ENCODE measurements around the gene PCDHGB6. TPM values are rescaled to one million over a fixed set of nuclear protein-coding genes. Genes with fewer than 3 reads are reported as not detected.
"Not testable (repeated sequence)": the region's sequence is repeated elsewhere in the genome, so short reads cannot be mapped to it uniquely, and the experiment has no call there.

Gene PCDHGB6
- total RNA-seq, 1 donor from 2014 or later: 1.2 TPM

- CTCF ChIA-PET: interaction anchor here (0.7 to 1.4 kb wide), 2 partner anchors 11 to 85 kb away, joined by 3 read pairs; partner anchors contain the start of gene PCDHGB7
- intact Hi-C loops (cut with micrococcal nuclease): no loop called here
Observed at GRCh38 chr5:141427783-141428426, 20.1 kb downstream of the PCDHGB6 start.

DNA sequence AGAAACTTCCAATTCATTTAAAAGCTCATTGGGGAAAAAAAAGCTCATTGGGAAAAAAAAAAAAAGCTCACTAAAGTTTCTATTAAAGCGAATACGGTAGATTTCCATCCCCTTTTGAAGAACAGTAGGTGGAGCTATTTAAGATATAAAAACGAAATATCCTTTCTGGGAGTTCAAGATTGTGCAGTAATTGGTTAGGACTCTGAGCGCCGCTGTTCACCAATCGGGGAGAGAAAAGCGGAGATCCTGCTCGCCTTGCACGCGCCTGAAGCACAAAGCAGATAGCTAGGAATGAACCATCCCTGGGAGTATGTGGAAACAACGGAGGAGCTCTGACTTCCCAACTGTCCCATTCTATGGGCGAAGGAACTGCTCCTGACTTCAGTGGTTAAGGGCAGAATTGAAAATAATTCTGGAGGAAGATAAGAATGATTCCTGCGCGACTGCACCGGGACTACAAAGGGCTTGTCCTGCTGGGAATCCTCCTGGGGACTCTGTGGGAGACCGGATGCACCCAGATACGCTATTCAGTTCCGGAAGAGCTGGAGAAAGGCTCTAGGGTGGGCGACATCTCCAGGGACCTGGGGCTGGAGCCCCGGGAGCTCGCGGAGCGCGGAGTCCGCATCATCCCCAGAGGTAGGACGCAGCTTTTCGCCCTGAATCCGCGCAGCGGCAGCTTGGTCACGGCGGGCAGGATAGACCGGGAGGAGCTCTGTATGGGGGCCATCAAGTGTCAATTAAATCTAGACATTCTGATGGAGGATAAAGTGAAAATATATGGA is 22.7 kb downstream of the PCDHGB6 start, which contains the start of gene PCDHGA12:
Gene PCDHGA12 (plus strand): TSS at position 176 of the 782 bp plus-strand sequence. CDS start 253 bp downstream, at position 429.
- Mint-ChIP-seq H3K27ac (peak within 1 kb of the TSS; percentile 76), H3K4me3 (peak within 1 kb of the TSS; percentile 80), H3K9me3 (peaks cover 19% of the 10 kb centered on the region), H3K36me3 (ENCODE audit: low read depth) (peaks cover 7% of the 10 kb centered on the region), H3K27me3 (peaks cover 46% of the 10 kb centered on the region), H3K4me1 (peaks cover 16% of the 10 kb centered on the region)
- intact Hi-C loops (cut with micrococcal nuclease): loop anchor here (1.0 to 2.0 kb wide), 4 partner anchors 46 to 128 kb away; no protein-coding TSS in a partner anchor
- ATAC-seq (ENCODE audit: low read depth) (peak; percentile 86), DNase-seq (no peak)
- TF ChIP-seq CTCF (IDR thresholded peaks at IDR 0.05): no peak
- CTCF ChIA-PET: interaction anchor here (0.6 to 3.3 kb wide), 25 partner anchors 10 to 210 kb away, joined by 3 to 58 read pairs (median 4); partner anchors contain the start of genes PCDHB14, PCDHGA10, PCDHGA11 and PCDHGC3
- POLR2A ChIA-PET: interaction anchor here (1.0 to 1.9 kb wide), 4 partner anchors 81 to 134 kb away, joined by 3 to 8 read pairs (median 5); partner anchors contain the start of gene TAF7

More at GRCh38 chr5:141427783-141428426, 20.1 kb downstream of the PCDHGB6 start:
- Mint-ChIP-seq H3K4me3 (no peak overlapping the region), H3K27ac (no peak overlapping the region), H3K4me1 (peaks cover 16% of the 10 kb centered on the region), H3K27me3 (peaks cover 51% of the 10 kb centered on the region), H3K9me3 (peaks cover 20% of the 10 kb centered on the region), H3K36me3 (ENCODE audit: low read depth) (peaks cover 5% of the 10 kb centered on the region)
- ATAC-seq (ENCODE audit: low read depth) (no peak), DNase-seq (no peak)
- POLR2A ChIA-PET: no interaction called here
- TF ChIP-seq CTCF (IDR thresholded peaks at IDR 0.05): no peak

- Mint-ChIP-seq H3K4me1 (peaks cover 16% of the 10 kb centered on the region), H3K27ac (peak overlapping the region; percentile 53), H3K9me3 (peaks cover 19% of the 10 kb centered on the region), H3K36me3 (ENCODE audit: low read depth) (peaks cover 7% of the 10 kb centered on the region), H3K4me3 (peak overlapping the region; percentile 80), H3K27me3 (peaks cover 41% of the 10 kb centered on the region)
- peak; percentile 38 for ATAC-seq (ENCODE audit: low read depth)
- no peak for DNase-seq
- ChIA-PET CTCF (interaction anchor here (1.5 to 3.3 kb wide), 12 partner anchors 11 to 208 kb away, joined by 3 to 58 read pairs (median 10); partner anchors contain the start of genes PCDHB14, PCDHGA10, PCDHGA11 and TAF7), POLR2A (interaction anchor here (1.0 to 1.9 kb wide), 3 partner anchors 111 to 133 kb away, joined by 3 to 8 read pairs (median 7); partner anchors contain the start of gene TAF7)
- intact Hi-C loops (cut with micrococcal nuclease): loop anchor here (2.0 kb wide), 2 partner anchors 46 to 82 kb away; no protein-coding TSS in a partner anchor
- no peak for TF ChIP-seq CTCF (IDR thresholded peaks at IDR 0.05)
Observed at GRCh38 chr5:141431286-141431685, 23.5 kb downstream of the PCDHGB6 start.

GRCh38 chr5:141432308-141432707 is 24.5 kb downstream of the PCDHGB6 start:
- Mint-ChIP-seq H3K4me1 (peaks cover 16% of the 10 kb centered on the region), H3K27me3 (peaks cover 34% of the 10 kb centered on the region), H3K4me3 (peak overlapping the region; percentile 80), H3K9me3 (peaks cover 19% of the 10 kb centered on the region)
- POLR2A ChIA-PET; intact Hi-C loops (cut with micrococcal nuclease); H3K27ac Mint-ChIP-seq; DNase-seq; ATAC-seq (ENCODE audit: low read depth); H3K36me3 Mint-ChIP-seq (ENCODE audit: low read depth): not testable (repeated sequence)
- CTCF ChIA-PET: interaction anchor here (2.4 to 2.8 kb wide), 3 partner anchors 19 to 132 kb away, joined by 11 to 58 read pairs (median 27); partner anchors contain the start of gene PCDHGA10

DNA sequence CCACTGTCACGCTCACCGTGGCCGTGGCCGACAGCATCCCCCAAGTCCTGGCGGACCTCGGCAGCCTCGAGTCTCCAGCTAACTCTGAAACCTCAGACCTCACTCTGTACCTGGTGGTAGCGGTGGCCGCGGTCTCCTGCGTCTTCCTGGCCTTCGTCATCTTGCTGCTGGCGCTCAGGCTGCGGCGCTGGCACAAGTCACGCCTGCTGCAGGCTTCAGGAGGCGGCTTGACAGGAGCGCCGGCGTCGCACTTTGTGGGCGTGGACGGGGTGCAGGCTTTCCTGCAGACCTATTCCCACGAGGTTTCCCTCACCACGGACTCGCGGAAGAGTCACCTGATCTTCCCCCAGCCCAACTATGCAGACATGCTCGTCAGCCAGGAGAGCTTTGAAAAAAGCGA is 24.9 kb downstream of the PCDHGB6 start:
- Mint-ChIP-seq H3K27me3 (peaks cover 30% of the 10 kb centered on the region), H3K4me1 (peaks cover 16% of the 10 kb centered on the region), H3K9me3 (peaks cover 19% of the 10 kb centered on the region)
- ATAC-seq (ENCODE audit: low read depth); H3K36me3 Mint-ChIP-seq (ENCODE audit: low read depth); CTCF ChIA-PET; intact Hi-C loops (cut with micrococcal nuclease); H3K4me3 Mint-ChIP-seq; DNase-seq; H3K27ac Mint-ChIP-seq; POLR2A ChIA-PET: not testable (repeated sequence)

Data from activated B cell treated with CpG ODN at 0.5 μM for 24 hours (primary cell).